Activated effector memory CD4-positive, alpha-beta T cell treated with Interleukin-2 at 50 U/mL for 16 hours (primary cell): ENCODE results near the gene GTPBP4.

Source experiments
- DNase-seq: peaks from one replicate; pipeline ENCODE4 v3.0.0-alpha.2; 2020

Gene GTPBP4

GRCh38 chr10:968546-969199, 19.6 kb upstream of the GTPBP4 start:
- DNase-seq, result no peak

- no peak for DNase-seq
Measured at GRCh38 chr10:969473-970150, 18.6 kb upstream of the GTPBP4 start.

GRCh38 chr10:970311-971149, 17.7 kb upstream of the GTPBP4 start:
- DNase-seq, result no peak

- no peak for DNase-seq
Measured at GRCh38 chr10:971150-971542, 17.1 kb upstream of the GTPBP4 start.

GRCh38 chr10:971613-972012, 16.6 kb upstream of the GTPBP4 start:
- DNase-seq, result no peak

GRCh38 chr10:972763-973162, 15.5 kb upstream of the GTPBP4 start:
- DNase-seq, result no peak

- DNase-seq, result no peak
Measured at GRCh38 chr10:974038-974784, 14.0 kb upstream of the GTPBP4 start.

GRCh38 chr10:974785-975074, 13.5 kb upstream of the GTPBP4 start:
- no peak for DNase-seq

GRCh38 chr10:976316-976715, 11.9 kb upstream of the GTPBP4 start:
- DNase-seq, result no peak

- DNase-seq, result no peak
Measured at GRCh38 chr10:978826-979421, 9.3 kb upstream of the GTPBP4 start.

GRCh38 chr10:980468-981093, 7.7 kb upstream of the GTPBP4 start:
- no peak for DNase-seq

GRCh38 chr10:983401-983800, 4.8 kb upstream of the GTPBP4 start:
- no peak for DNase-seq

GRCh38 chr10:983971-984655, 4.1 kb upstream of the GTPBP4 start:
- DNase-seq, result no peak

- no peak for DNase-seq
Measured at GRCh38 chr10:985361-985760, 2.9 kb upstream of the GTPBP4 start.

GRCh38 chr10:986137-986825, 2.0 kb upstream of the GTPBP4 start:
- DNase-seq, result no peak

GRCh38 chr10:986881-987619, 1.2 kb upstream of the GTPBP4 start:
- DNase-seq, result no peak

GRCh38 chr10:987620-987869, 689 bp upstream of the GTPBP4 start:
- DNase-seq, result no peak

- DNase-seq, result no peak
Measured at GRCh38 chr10:988667-989545, 672 bp downstream of the GTPBP4 start.

- no peak for DNase-seq
Measured at GRCh38 chr10:990808-991207, 2.6 kb downstream of the GTPBP4 start.

- no peak for DNase-seq
Measured at GRCh38 chr10:992467-992866, 4.2 kb downstream of the GTPBP4 start.
